ENCODE results near the gene GTPBP6.

DNA sequence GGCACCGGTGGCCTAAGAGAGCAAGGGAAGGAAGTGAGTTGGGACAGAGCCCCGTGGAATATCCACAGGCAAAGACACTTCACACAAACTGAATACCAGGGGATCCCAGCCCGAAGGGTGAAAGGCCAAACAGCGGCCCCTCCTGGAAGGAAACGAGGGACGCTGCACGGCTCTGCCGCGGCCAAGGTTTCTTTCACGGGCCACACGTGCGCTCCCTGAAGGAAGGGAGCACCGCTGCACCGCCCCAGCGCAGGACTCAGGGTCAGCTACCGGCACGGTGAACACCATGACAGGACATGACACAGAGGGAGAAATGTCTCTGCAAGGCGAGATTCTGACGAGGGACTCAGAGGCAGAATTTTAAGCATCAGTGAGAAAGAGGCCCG, 31.5 kb upstream of the GTPBP6 start:
- TF ChIP-seq, protein P1, sequence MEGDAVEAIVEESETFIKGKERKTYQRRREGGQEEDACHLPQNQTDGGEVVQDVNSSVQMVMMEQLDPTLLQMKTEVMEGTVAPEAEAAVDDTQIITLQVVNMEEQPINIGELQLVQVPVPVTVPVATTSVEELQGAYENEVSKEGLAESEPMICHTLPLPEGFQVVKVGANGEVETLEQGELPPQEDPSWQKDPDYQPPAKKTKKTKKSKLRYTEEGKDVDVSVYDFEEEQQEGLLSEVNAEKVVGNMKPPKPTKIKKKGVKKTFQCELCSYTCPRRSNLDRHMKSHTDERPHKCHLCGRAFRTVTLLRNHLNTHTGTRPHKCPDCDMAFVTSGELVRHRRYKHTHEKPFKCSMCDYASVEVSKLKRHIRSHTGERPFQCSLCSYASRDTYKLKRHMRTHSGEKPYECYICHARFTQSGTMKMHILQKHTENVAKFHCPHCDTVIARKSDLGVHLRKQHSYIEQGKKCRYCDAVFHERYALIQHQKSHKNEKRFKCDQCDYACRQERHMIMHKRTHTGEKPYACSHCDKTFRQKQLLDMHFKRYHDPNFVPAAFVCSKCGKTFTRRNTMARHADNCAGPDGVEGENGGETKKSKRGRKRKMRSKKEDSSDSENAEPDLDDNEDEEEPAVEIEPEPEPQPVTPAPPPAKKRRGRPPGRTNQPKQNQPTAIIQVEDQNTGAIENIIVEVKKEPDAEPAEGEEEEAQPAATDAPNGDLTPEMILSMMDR (IDR thresholded peaks at IDR 0.05), result no peak
- no peak for TF ChIP-seq POLR2A (IDR thresholded peaks at IDR 0.05)

Measured in uterus (tissue), 2 donors.